Smooth muscle cell of bladder (primary cell): ENCODE measurements around the gene FBXO24. TPM values are rescaled to one million over a fixed set of nuclear protein-coding genes. Genes with fewer than 3 reads are reported as not detected.

ENCODE experiments used
- total RNA-seq: library from RNA; depleted of rRNA; stranded (reverse); fragments of >200 nt; gene quantifications from 2 replicates; pipeline ENCODE4 v1.2.3, GENCODE V29; 2014

The FBXO24 gene
- total RNA-seq = 0.28 and 0.37 TPM in 2 replicates

GRCh38 chr7:100586266-100587025 is at the start of gene FBXO24:
FBXO24 (plus strand) TSS chr7:100586328; CDS start chr7:100586626, 298 bp downstream.

DNA sequence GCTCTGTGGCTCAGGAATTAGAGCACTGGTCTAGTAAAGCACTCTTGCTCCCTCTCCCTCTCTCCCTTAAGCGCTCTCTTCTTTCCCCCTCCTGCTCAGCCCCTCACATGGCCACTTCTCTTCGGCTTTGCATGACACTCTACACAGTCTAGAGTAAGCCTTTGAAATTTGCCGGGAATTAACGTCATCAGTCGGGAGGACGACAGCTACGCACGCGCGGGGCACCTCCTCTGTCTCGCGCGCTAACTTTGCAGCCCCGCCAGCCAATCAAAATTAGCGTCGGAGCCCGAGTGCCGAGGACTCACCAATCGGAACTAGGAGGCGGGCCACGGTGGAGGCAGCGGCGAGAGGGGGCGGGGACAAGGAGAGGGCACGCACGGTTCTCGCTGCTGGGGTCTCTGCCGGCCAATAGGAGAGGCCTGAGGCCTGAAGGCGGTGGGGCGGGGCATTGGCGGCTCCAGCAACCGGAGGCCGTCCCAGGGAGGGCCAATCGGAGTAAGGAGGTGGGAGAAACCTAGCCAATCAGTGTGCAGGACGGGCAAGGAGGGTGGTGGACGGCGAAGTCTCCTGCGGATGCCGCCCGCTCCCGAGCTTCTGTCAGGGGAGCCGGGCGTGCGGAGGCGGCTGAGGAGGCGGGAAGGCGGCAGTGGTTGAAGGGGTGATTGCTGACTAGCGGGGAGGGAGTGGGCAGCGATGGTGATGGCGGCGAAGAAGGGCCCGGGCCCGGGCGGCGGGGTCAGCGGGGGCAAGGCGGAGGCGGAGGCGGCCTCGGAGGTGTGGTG is 47.3 kb upstream of the FBXO24 start, which contains the start of gene AGFG2:
Gene AGFG2, plus strand, starts transcription at position 550 of the 782 bp plus-strand sequence. Its CDS starts 144 bp downstream, at position 694.

DNA sequence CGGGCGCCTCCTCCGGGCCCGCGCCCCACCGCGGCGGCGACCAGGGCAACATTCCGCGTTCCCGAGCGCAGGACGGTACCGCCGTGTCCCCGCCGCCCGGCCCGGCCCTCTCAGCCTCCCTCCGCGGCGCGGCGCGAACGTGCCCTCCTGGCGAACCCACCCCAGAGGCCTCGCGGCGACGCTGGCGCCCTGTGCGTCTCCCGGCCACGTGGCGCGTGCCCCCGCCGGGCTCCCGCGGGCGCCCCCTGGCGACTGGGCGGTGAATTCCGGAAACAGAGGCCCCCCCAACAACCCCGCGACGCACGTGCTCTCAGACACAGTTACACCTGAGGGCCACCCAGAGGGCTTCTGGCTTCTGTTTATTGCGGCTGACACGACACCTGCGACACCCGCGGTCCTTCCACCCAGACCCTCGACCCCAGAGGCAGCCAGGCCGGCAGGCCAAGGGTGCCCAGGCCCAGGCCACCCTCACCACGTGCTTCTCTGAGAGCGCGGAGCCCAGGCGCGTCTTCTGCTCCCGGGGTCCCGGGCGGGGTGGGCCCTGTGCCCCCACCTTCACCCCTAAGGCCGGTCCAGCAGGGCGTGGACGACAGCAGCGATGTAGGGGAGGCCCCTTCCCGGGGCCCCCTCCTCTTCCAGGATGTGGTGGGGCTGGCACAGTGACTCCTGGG is 12.3 kb upstream of the FBXO24 start, which contains the start of gene SAP25:
Gene SAP25, minus strand, starts transcription at position 210 of the 671 bp plus-strand sequence. Its CDS starts 158 bp downstream, at position 52.

GRCh38 chr7:100585511-100586265 is 440 bp upstream of the FBXO24 start, which contains the start of gene LRCH4:
LRCH4 (minus strand) TSS chr7:100586129; CDS start chr7:100586100, 29 bp downstream.

DNA sequence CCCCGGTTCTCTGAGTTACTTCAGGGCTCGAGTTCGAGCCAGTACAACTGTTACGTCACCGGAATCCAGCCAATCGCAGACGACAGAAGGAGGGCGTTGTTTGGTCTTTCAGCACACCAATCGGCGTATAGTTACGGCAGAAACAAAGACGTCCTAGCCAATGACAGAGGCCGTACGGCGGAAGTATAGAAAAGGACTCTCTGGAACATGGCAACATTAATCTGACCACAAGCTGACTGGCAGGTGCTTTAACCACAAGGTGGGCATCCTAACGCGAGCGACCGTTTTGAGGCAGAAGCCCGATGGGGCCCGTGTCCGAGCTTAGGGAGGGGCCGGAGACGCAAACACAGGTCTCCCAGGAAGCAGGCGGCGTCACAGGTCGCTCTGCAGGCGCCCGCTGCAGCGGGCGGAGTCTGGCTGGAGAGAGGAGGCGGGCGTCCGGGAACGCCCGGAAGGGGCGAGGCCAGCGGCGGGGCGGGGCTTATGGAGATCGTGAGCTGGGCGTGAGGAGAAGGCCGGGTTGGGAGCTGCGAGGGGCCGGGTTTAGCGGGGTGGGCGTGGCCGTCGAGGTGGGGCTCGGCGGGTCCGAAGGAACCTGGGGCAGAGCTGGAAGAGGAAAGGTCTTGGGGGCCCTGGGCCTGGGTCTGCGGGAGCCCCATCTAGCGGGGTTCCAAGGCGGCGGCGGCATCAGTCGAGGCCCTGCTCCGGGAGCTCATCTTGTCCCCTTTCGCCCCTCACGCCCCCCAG is 26.0 kb downstream of the FBXO24 start, which contains the start of gene MOSPD3:
Gene MOSPD3, plus strand, starts transcription at position 558 of the 747 bp plus-strand sequence. CDS start 252 bp downstream, outside the sequence.

DNA sequence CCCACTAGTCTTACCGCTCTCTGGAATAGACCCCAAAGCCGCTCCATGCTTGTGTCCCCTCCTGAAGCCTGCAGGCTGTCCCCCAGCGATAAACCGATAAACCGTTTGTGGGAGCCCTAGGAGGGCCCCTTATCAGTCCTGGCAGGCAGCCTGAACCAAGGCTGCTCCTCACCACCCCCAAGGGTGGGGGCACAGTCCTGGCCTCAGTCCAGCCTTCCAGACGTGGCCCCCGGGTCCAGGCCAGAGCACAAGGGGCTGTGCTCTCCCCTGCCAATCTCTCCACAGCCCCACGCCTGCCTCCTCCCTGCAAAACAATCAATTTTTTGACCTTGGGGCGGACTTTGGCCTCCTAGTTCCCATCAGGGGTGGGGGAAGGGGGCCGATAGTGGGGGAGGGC is 55.3 kb downstream of the FBXO24 start, which contains the start of gene TFR2:
Gene TFR2, minus strand, starts transcription at position 90 of the 397 bp plus-strand sequence. Its CDS starts 43 bp downstream, at position 47.

Other genes starting within 250 kb of the FBXO24 start
- 3.7 and 6.6 TPM in 2 replicates for gene PILRB, start 228.2 kb upstream of the FBXO24 start, total RNA-seq
- gene PILRA, start 212.8 kb upstream of the FBXO24 start, total RNA-seq = 0.18 and 0.28 TPM in 2 replicates
- 1.6 and 2.8 TPM in 2 replicates for gene ZCWPW1, start 157.6 kb upstream of the FBXO24 start, total RNA-seq
- gene MEPCE, start 156.5 kb upstream of the FBXO24 start, total RNA-seq = 21.6 and 28.8 TPM in 2 replicates
- 9.7 and 13.7 TPM in 2 replicates for gene PPP1R35, start 149.8 kb upstream of the FBXO24 start, total RNA-seq
- gene SPACDR, start 122.1 kb upstream of the FBXO24 start, total RNA-seq = 0.14 and 0.28 TPM in 2 replicates
- gene TSC22D4, start 107.1 kb upstream of the FBXO24 start, total RNA-seq = 12.1 and 15.0 TPM in 2 replicates
- 0.14 and 0.74 TPM in 2 replicates for gene NYAP1, start 102.4 kb upstream of the FBXO24 start, total RNA-seq
- gene AGFG2, start 47.1 kb upstream of the FBXO24 start, total RNA-seq = 2.4 and 3.0 TPM in 2 replicates
- gene SAP25, start 12.4 kb upstream of the FBXO24 start, total RNA-seq = not detected in 2 replicates
- 5.3 and 7.3 TPM in 2 replicates for gene LRCH4, start 199 bp upstream of the FBXO24 start, total RNA-seq
- 55.9 and 59.2 TPM in 2 replicates for gene PCOLCE, start 16.0 kb downstream of the FBXO24 start, total RNA-seq
- 4.1 and 4.4 TPM in 2 replicates for gene MOSPD3, start 26.2 kb downstream of the FBXO24 start, total RNA-seq
- 0.14 and 0.37 TPM in 2 replicates for gene TFR2, start 55.2 kb downstream of the FBXO24 start, total RNA-seq
- gene ACTL6B, start 70.1 kb downstream of the FBXO24 start, total RNA-seq = not detected in 2 replicates
- gene GNB2, start 87.4 kb downstream of the FBXO24 start, total RNA-seq = 59.2 and 67.9 TPM in 2 replicates
- gene GIGYF1, start 107.9 kb downstream of the FBXO24 start, total RNA-seq = 11.9 and 14.9 TPM in 2 replicates
- 27.6 and 31.5 TPM in 2 replicates for gene POP7, start 119.8 kb downstream of the FBXO24 start, total RNA-seq
- gene EPO, start 134.1 kb downstream of the FBXO24 start, total RNA-seq = not detected in 2 replicates
- not detected in 2 replicates for gene ZAN, start 147.3 kb downstream of the FBXO24 start, total RNA-seq
- gene EPHB4, start 241.2 kb downstream of the FBXO24 start, total RNA-seq = 38.6 and 45.7 TPM in 2 replicates